GM12892 (cell line): ENCODE data around the gene ODAD2. TPM values are rescaled to one million over a fixed set of nuclear protein-coding genes. Genes with fewer than 3 reads are reported as not detected.

Source experiments
- DNase-seq: peaks from one replicate; pipeline ENCODE4 v3.0.0; 2011; ENCODE audit not compliant: insufficient read length
- FAIRE-seq: peaks from 2 replicates; lab custom pipeline; 2011; peaks lifted over from hg19 to GRCh38; lab: Jason Lieb, UNC
- POLR2A ChIP-seq: IDR thresholded peaks from 2 replicates; pipeline ENCODE4 v1.6.1; 2011; ENCODE audit warnings: low read depth, low read length, control low read depth
- POLR2AphosphoS5 ChIP-seq: IDR thresholded peaks from 2 replicates; pipeline ENCODE4 v1.6.1; 2011; ENCODE audit warnings: low read depth, low read length, control low read depth
- TAF1 ChIP-seq: IDR thresholded peaks from 2 replicates; pipeline ENCODE4 v1.6.1; 2011; ENCODE audit warnings: low read depth, mild to moderate bottlenecking, control low read depth, low read length, borderline replicate concordance
- polyA plus RNA-seq: library from polyadenylated mRNA; unstranded; fragments of >200 nt; gene quantifications from one replicate; pipeline ENCODE4 v1.2.1, GENCODE V29; 2012; ENCODE audit warnings: missing spikeins, inconsistent platforms; ENCODE audit not compliant: missing spikeins

Gene ODAD2
- not detected for polyA plus RNA-seq

- no peak for DNase-seq
- FAIRE-seq: no peak
- TF ChIP-seq POLR2AphosphoS5 (no peak), TAF1 (no peak), POLR2A (no peak)
Measured at GRCh38 chr10:27998954-27999275, at the start of gene ODAD2. Gene ODAD2 (minus strand): TSS chr10:27999079. CDS start chr10:27995142, 3,937 bp downstream.

DNA sequence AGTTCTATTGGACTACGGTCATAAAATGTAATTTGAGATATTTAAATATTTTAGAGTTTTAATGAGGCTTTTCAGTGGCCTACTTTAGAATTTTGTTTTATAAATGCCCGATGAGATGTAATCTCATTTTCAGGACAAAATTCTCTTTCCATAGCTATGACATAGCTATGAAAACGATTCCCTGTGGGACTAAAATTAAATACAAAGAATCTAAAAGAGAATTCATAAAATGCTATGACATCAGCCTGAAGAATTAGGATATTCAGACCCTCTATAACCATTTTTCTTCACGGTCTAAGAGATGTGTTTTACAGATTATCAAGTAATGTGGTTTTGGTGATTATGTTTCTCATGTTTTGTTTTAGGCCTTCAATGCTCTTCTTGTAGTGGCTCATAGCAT, 48.2 kb upstream of the ODAD2 start:
- DNase-seq: no peak
- TF ChIP-seq TAF1 (no peak), POLR2AphosphoS5 (no peak), POLR2A (no peak)
- FAIRE-seq: no peak

DNA sequence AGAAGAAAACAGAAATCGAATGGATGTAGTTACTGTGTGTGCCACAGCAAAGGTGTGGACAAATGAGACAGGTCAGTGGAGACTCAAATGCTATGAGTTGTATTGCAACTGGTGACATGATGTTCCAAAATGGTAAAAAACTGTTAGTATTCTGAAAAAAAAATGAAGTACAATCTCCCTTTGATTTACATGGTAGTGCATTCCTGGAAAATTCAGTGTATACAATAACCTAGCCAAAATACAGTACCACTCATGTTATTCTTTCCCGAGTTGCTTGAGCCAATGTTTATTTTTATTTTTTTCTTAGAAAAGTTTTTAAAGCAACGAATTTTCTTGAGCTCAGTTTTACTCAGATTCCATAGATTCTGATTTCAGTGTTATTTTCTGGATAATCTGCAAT, 47.7 kb upstream of the ODAD2 start:
- FAIRE-seq (no peak), DNase-seq (no peak)
- TF ChIP-seq POLR2AphosphoS5: no peak
- TF ChIP-seq TAF1: no peak
- TF ChIP-seq POLR2A: no peak

DNA sequence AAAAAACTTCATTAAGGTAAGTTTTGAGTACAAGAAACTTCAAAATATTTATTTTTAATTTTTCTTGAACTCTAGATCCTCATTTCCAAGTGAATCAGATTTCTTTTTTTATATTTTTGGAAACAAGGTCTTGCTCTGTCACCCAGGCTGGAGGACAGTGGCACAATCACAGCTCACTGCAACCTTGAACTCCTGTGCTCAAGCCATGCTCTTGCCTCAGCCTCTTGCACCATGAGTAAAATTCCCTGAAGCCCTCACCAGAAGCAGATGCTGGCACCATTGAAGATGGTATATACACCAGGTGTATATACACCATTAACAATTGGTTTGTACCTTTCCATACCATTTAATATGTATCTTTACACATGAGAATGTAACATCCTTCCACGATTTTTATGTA, 45.1 kb upstream of the ODAD2 start:
- no peak for DNase-seq
- FAIRE-seq: no peak
- TF ChIP-seq POLR2AphosphoS5 (no peak), TAF1 (no peak), POLR2A (no peak)

DNA sequence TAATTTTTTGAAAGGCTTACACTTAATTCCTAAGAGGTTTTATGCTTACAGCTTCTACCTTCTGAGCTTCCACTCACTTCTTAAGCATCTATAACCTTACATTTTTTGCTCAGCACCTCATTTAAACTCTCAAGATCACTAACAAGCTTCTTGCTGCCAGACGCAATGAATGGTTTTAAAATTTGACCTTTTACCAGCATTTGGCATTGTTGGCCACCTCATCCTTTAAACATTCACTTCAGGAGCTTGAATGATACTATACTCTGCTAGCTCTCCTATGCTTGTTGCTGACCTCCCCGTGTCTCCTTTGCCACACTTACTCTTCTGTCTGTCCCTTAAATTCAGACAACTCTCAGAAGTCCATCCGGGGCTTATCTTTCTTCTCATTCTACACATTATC, 37.7 kb upstream of the ODAD2 start:
- DNase-seq (no peak), FAIRE-seq (no peak)
- no peak for TF ChIP-seq POLR2AphosphoS5
- no peak for TF ChIP-seq TAF1
- TF ChIP-seq POLR2A: no peak

DNA sequence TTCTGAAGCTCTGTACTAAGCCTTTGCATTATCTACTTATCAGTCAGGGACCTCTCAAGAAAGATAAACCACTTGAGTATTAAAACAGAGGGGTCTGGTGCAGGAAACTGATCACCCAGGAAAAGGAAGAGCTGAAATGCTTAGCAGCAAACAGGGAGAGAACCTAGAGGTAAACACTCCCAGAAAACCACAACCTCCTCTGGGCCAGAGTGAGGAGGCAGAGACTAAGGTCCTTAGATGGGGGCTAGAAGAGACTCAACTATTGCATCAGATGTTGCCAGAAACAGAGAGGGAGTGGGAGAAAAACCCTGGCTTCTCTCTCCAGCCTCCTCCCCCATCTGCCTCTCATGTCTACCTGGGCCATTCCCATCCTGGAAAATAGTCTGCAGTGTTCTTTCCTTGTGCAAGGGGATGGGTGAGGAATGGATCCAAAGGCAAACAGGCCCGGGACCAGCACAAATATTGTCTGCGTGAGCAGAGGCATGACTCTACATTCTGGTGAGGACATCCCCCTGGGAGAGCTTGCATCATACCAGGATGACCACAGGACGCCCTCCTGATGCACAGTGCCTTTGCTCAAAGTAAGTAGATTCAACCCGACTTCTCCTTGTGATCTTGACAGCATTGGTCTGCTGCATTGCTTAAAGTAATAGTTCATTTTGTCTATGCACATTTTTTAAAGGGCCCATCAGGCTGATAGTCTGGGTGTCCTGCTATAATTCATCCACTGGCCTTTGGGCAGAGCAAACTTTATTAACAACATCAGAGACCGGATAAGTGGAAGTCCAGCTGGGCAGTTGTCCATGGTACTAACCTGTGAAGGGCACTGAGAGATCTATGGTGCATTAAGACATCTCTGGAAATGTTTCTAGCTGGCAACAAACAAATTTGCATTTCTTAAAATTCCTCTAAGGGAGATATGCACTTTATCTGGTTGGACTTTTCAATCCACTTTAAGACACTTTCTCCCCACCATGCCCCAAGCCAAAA, 22.4 kb upstream of the ODAD2 start:
- TF ChIP-seq TAF1: no peak
- FAIRE-seq (no peak), DNase-seq (no peak)

DNA sequence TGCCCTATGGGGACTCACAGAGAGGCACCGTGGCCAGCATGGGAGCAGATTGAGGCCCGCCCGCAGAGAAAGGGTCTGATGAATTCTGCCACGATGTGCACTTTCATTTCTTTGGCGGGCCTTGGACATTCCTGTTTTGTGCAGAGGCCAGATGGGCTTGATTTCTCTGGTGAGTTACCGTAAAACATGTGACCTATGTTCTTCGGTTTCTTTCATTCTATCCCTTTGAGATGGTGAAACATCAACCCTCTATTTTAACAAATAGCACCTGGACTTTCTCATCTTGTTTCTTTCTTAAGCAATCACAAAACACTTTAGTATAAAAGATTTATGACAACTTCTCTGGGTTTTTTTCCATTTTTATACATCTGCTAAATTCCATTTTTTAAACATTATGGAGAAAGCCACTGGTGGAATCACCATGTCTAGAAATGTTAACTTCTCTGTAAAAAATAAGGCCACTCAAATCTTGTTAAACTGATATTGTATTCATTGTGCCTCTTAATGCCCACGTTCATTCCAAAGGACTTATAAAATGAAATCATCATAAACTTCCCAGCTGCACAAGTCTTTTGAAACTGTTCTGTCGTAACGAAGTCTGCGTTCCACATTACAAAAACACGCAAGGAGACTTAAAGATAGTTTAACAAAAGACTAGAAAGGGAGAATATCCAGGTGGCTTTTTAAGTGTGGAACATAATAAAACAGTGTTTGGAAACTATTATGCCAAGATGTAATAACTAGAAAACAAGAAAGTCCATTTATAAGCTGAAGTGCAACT, 21.4 kb upstream of the ODAD2 start:
- FAIRE-seq (no peak), DNase-seq (no peak)
- no peak for TF ChIP-seq POLR2AphosphoS5
- TF ChIP-seq TAF1: no peak
- no peak for TF ChIP-seq POLR2A

GRCh38 chr10:28014651-28015050, 15.8 kb upstream of the ODAD2 start:
- DNase-seq (no peak), FAIRE-seq (no peak)
- TF ChIP-seq POLR2AphosphoS5 (no peak), TAF1 (no peak), POLR2A (no peak)

GRCh38 chr10:28012990-28013515, 14.2 kb upstream of the ODAD2 start:
- TF ChIP-seq POLR2A: no peak
- no peak for TF ChIP-seq TAF1
- TF ChIP-seq POLR2AphosphoS5: no peak
- no peak for DNase-seq
- FAIRE-seq: no peak

DNA sequence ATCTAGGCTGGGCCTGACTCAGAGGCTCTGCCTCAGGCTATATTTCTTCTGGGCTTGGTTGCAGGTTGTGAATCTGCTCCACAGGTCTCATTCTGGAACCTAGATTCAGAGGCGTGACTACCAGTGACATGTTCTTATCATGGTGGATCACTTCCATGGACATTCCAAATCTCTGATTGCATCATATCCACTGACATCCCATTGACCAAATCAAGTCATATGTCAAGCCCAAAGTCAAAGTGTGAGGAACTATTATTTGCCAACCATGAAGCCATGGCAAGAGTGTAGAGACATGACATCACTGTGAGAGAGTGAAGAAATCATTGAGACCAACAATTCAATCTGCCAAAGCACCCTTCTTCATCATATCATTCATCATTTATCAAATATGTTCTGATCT, 11.9 kb upstream of the ODAD2 start:
- FAIRE-seq (no peak), DNase-seq (no peak)
- no peak for TF ChIP-seq POLR2AphosphoS5
- TF ChIP-seq POLR2A: no peak
- no peak for TF ChIP-seq TAF1

- DNase-seq: no peak
- TF ChIP-seq POLR2AphosphoS5 (no peak), POLR2A (no peak), TAF1 (no peak)
- FAIRE-seq: no peak
Measured at GRCh38 chr10:28008054-28008453, 9.2 kb upstream of the ODAD2 start.
